GM18861 (cell line): ENCODE data around the gene PDGFRB.
"Not testable (repeated sequence)": the region's sequence is repeated elsewhere in the genome, so short reads cannot be mapped to it uniquely, and the experiment has no call there.

Experiments
- ATAC-seq: cut with Tn5 transposase; IDR thresholded peaks from one replicate; pipeline ENCODE4 v1.9.1; 2021; ENCODE audit not compliant: unreplicated experiment

PDGFRB gene

GRCh38 chr5:150085950-150086715, 69.5 kb downstream of the PDGFRB start, which contains the start of gene CSF1R:
Gene CSF1R (minus strand): TSS chr5:150086554. CDS start chr5:150086427, 127 bp downstream.
- no peak for ATAC-seq

- ATAC-seq, result no peak
Measured at GRCh38 chr5:150085191-150085912, 70.3 kb downstream of the PDGFRB start.

DNA sequence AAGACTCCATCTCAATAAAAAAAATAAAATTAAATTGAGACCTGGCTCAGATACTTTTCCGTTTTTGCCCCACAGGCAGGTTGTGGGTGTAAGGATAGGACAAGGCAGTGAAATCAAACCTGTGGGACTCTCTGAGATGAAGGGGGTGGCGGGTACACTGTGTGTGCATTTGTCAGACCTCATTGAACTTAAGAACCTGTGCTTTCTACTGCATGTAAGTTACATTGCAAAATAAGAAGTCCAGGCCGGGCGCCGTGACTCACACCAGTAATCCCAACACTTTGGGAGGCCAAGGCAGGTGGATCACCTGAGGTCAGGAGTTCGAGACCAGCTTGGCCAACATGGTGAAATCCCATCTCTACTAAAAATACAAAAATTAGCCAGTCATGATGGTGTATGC, 70.9 kb downstream of the PDGFRB start:
- not testable (repeated sequence) for ATAC-seq

DNA sequence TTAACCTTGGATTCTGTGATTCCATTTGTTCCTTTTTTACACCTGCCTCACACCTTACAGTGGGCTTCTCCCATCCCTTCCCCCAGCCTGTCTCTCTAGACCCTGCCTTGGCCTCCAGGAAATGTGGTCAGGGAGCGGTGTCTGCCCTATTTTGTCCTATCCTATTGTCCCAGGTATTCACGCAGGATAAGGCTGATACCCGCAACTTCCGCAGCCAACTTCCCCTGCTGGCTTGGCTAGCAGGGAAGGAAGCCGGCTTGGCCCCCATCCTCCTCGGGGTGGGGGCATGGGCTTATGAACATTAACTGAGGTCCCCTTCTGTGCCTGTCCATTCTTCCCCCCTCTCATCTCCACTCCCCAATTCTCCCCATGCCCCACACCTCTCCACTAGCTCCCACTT, 72.8 kb downstream of the PDGFRB start:
- no peak for ATAC-seq

DNA sequence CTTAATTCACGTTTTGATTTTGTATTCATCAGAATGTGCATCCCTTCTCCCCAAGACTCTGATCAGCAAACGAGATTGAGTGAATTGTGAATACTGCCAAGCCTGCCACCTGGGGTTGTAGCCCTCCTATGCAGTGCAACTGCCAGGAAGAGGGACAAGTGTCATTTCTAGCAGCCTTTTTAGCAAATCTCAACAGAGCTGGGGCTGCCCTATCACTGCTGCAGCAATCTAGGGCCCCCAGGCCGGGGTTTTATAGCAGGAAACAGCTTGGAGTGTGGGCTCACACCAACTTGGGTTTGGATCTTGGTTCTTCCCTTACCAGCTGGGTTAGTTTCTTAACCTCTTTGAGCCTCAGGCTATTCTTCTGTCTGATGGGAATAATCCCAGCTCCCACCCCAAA, 73.3 kb downstream of the PDGFRB start:
- no peak for ATAC-seq

DNA sequence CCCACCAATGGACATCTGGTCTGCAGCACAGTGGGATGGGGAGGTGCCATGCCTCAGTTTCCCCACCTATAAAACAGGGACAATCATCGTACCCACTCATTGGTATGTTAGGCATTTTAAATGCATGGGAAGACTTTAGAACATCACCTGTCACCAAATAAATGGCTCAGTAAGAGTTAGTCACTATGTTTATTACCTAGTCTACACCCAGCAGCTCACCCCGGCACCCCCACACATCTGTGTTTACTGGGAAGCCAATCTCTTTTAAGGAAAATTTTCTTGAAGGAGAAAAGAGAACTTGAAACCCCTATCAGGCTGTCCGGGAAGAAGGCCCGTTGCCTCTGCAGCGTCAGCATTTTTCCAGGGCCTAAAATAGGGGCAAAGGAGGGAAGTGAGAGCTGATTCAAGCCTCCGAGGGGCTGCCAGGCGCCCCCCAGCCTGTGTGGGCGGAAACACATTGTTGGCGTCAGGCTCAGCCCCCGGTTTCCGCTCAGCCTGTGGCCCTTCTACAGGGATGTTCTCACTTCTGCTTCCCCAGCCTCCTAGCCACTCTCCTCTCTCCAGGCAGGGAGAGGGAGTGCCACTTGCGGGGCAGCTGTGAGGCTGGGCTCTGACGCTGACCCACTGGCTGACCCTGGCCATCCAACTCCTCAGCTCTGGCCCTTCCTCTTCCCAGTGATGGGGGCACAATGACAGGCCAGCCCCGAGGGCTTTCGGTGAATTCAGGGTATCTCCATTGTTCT, 73.9 kb downstream of the PDGFRB start:
- ATAC-seq, result peak; percentile 87

- no peak for ATAC-seq
Measured at GRCh38 chr5:150080696-150081435, 74.8 kb downstream of the PDGFRB start.

GRCh38 chr5:150079909-150080461, 75.7 kb downstream of the PDGFRB start:
- no peak for ATAC-seq

GRCh38 chr5:150078802-150079689, 76.6 kb downstream of the PDGFRB start:
- no peak for ATAC-seq

DNA sequence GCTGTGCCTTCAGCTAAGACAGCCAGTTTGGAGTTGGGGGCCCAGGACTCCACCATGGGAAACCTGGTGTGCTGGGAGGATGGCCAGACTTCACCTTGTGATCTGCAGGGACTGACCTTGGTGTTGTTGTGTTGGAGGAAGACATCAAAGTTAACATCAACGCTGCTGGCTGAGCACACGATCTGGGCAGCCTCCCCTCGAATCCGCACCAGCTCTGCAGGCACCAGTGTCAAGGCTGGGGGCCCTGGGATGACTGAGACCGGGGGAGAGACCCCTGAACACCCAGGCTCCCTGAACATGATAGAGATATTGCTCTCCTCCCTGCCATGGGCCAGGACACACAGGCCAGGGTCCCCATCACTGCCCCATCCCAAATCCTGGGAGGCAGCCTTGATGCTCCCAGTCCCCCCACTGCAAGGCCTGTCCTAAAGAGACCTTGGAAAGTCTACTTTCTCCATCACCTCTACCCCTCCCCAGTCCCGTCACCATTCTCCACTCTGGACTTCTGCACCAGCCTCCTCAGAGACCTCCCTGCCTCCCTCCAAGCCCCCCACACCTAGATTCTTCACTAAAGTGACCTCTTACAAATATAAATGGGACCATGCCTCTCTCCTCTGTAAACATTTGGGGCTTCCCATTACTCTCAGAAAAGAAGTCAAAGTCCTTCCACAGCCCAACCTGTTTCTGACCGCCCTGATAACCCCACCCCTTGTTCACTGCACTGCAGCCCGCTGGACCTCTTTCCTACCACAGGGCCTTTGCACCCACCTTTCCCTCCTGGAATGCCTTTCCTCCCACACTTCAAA, 77.4 kb downstream of the PDGFRB start:
- ATAC-seq, result no peak

- no peak for ATAC-seq
Measured at GRCh38 chr5:150077060-150077459, 78.6 kb downstream of the PDGFRB start.

DNA sequence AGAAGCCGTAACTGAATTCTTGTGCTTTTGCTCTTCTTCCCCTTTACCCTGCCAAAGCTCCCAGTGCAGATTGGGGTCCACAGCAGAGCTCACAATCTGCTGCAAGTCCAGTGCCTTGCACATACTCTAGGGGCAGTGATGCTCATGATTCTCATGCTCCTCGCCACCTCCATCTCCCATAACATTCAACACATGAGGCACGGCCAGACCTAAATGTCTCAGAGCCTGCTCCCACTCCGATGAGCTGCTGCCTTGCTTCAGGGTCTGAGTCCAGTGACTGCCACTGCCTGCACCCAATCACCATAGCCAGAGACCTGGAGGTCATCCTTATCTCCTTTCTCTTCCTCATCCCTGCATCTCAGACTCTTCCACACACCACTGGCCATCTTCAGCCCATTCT, 79.8 kb downstream of the PDGFRB start:
- ATAC-seq, result no peak

DNA sequence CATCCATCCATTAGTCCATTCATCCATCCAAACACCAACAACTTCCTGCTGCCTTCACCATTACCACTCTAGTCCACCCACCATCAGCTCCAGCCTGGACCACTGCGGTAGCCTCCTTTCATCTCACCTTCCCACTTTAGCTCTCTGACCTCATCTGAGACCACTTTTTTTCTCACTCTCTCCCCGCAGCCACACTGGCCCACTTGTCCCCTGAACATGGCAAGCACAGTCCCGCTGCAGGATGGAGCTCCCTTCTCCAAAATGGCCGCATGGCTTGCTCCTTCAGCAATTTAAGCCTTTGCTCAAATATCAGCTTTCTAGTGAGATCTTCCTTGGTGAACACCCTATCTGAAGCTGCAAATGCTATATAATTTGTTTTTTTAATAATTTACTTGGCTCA, 80.4 kb downstream of the PDGFRB start:
- no peak for ATAC-seq

DNA sequence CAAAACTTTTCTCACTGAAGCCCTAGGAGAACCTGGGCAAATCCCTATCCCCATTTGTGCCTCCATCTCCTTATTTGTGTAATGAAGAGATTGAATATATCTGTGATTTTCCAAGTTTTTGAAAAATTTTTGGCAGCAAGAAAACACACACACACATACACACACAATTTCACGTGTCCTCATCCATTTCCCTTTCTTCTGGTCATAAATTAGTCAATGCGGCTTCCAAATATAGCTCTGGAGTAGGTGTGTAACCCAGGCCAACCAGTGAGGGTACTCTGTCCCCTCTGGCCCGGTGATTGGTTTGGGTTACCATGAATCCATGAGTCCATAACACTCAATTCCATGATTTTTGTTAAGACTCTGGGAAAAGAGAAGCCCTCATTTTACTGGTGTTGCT, 82.0 kb downstream of the PDGFRB start:
- ATAC-seq, result no peak

DNA sequence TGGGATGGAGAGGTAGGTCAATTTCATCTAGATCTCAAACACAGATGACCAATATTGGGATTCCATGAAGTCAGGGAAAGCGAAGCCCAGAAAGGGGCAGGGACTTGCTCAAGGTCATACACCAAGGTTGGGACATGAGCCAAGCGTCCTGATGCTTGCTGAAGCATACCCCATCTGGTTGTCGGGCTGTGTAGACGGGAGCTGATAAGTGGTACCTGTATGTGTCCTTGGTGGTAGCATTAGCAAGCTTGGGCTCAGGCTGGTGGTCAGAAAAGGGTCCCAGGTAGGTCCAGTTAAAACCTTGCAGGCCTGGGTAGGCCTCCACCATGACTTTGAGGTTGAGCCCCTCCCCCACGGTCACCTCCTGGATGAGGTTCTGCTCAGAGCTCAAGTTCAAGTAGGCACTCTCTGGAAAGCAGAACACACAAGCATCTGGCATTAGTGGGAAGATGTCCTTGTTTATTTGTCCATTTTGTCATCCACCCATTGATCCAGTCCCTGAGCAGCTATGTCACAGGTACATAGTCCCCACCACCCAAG, 82.5 kb downstream of the PDGFRB start:
- no peak for ATAC-seq

- ATAC-seq, result no peak
Measured at GRCh38 chr5:150070821-150071220, 84.8 kb downstream of the PDGFRB start.

- ATAC-seq, result no peak
Measured at GRCh38 chr5:150069672-150070627, 85.7 kb downstream of the PDGFRB start.
